Kidney epithelial cell (primary cell): ENCODE measurements around the gene ZYG11A. TPM values are rescaled to one million over a fixed set of nuclear protein-coding genes. Genes with fewer than 3 reads are reported as not detected.
"Not testable (repeated sequence)": the region's sequence is repeated elsewhere in the genome, so short reads cannot be mapped to it uniquely, and the experiment has no call there.

Source experiments
- DNase-seq: peaks from one replicate; pipeline ENCODE4 v3.0.0-alpha.2; 2010; ENCODE audit warnings: low read depth
- H3K27me3 ChIP-seq: 2 replicates; pipeline ENCODE4 v1.6.0; 2011; ENCODE audit warnings: low read length; ENCODE audit not compliant: control insufficient read depth, insufficient read depth
- H3K36me3 ChIP-seq: 2 replicates; pipeline ENCODE4 v1.5.1; 2011; ENCODE audit warnings: low read length; ENCODE audit not compliant: control insufficient read depth, insufficient read depth
- H3K4me3 ChIP-seq: 2 replicates; pipeline ENCODE4 v1.5.1; 2011; ENCODE audit warnings: low read depth, mild to moderate bottlenecking, control low read depth, low read length
- total RNA-seq: library from RNA; depleted of rRNA; stranded (reverse); fragments of >200 nt; gene quantifications from 2 replicates; pipeline ENCODE4 v1.2.3, GENCODE V29; 2015
- TF ChIP-seq, protein P1 (sequence below): IDR thresholded peaks from 2 replicates; pipeline ENCODE4 v1.5.1; 2011; ENCODE audit warnings: mild to moderate bottlenecking, moderate library complexity, low read length, control low read depth, inconsistent platforms; ENCODE audit not compliant: insufficient read depth, poor library complexity, severe bottlenecking

The ZYG11A gene
- total RNA-seq, 1 donor from 2014 or later: 0.50 TPM

DNA sequence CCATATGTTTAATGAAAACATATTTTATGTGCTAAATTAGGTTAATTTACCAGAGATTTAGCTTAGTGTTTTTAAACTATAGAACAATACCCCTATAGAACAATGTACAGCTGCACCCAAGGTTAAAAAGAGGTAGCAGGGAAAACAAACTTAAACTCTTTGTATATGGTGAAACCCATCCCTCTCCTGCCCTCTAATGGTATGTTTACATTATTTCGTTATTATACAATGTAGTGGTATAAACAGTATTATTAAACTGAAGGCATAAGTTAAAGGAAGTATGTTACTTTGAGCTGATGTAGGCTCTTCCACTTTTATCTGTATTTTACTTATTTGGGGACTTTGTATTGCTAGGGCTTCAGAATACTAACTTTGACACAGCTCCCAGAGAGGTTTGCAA lies 16.7 kb upstream of the ZYG11A start:
- H3K4me3 ChIP-seq: no peak overlapping the region
- H3K36me3 ChIP-seq: no peaks in the 10 kb centered on the region
- H3K27me3 ChIP-seq: no peaks in the 10 kb centered on the region
- TF ChIP-seq, protein P1, sequence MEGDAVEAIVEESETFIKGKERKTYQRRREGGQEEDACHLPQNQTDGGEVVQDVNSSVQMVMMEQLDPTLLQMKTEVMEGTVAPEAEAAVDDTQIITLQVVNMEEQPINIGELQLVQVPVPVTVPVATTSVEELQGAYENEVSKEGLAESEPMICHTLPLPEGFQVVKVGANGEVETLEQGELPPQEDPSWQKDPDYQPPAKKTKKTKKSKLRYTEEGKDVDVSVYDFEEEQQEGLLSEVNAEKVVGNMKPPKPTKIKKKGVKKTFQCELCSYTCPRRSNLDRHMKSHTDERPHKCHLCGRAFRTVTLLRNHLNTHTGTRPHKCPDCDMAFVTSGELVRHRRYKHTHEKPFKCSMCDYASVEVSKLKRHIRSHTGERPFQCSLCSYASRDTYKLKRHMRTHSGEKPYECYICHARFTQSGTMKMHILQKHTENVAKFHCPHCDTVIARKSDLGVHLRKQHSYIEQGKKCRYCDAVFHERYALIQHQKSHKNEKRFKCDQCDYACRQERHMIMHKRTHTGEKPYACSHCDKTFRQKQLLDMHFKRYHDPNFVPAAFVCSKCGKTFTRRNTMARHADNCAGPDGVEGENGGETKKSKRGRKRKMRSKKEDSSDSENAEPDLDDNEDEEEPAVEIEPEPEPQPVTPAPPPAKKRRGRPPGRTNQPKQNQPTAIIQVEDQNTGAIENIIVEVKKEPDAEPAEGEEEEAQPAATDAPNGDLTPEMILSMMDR: peak; percentile 11
- no peak for DNase-seq

DNA sequence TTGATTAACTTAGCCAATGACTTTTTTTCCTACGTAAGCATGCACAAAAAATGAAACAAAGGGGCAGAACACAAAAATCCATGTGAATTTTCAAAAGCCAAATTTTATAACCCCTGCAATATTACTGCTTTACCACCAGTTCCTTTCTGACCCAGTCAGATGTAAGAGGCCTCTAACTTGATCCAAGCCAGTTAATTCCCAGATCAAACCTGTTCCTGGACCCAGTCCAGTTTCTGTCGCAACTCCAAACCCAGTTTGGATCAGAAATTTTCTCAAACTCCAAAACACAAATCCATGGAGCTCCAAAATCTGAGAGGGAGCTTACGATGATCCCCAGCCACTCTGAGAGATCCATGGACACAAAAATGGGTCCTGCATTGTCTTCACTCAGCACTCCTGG lies 7.8 kb upstream of the ZYG11A start:
- Histone ChIP-seq H3K36me3 (no peaks in the 10 kb centered on the region), H3K27me3 (no peaks in the 10 kb centered on the region), H3K4me3 (no peak overlapping the region)
- TF ChIP-seq, protein P1: no peak
- DNase-seq: no peak

DNA sequence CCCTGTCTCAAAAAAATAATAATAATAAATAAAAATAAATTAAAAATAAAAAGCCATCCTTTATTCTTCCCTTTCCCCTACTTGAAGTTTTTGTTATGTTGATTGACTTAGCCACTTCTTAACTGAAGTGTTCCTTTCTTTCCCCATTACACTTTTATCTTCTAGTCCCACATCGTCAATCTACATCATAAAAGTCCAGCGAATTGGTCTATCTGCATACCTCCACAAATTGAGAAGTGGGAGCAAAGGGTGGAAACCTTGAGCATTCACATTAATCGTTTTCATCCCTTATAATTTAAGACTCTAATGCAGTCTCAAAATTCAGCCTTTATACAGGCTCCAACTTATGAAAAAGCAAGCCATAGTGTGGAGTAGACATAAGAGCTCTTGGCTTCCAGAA lies 6.5 kb upstream of the ZYG11A start:
- no peaks in the 10 kb centered on the region for H3K27me3 ChIP-seq
- TF ChIP-seq, protein P1: no peak
- DNase-seq: no peak

DNA sequence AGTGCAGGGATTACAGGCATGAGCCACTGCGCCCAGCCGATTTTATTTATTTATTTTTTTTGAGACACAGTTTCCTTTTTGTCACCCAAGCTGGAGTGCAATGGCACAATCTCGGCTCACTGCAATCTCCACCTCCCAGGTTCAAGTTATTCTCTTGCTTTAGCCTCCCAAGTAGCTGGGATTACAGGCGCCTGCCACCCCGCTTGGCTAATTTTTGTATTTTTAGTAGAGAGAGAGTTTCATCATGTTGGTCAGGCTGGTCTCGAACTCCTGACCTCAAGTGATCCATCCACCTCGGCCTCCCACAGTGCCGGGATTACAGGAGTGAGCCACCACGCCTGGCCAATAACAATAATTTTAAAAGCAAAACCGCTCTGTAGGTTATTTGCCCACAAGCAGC lies 3.4 kb upstream of the ZYG11A start:
- H3K4me3 ChIP-seq, DNase-seq, H3K36me3 ChIP-seq: not testable (repeated sequence)

More for the DNA sequence above, 6.5 kb upstream of the ZYG11A start:
- Histone ChIP-seq H3K4me3 (no peak overlapping the region), H3K36me3 (no peaks in the 10 kb centered on the region)

DNA sequence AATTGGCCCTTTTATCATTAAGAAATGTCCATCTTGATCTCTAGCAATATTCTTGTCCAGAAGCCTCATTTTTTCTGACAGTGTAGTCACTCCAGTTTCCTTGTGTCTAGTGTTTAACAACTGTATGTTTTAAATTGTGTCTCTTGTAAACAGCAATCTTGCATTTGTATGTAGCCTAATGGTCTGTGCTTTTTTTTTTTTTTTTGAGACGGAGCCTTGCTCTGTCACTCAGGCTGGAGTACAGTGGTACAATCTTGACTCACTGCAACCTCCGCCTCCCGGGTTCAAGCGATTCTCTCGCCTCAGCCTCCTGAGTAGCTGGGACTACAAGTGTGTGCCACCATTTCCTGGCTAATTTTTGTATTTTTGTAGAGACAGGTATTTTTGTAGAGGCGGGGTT lies 2.6 kb downstream of the ZYG11A start:
- DNase-seq, H3K4me3 ChIP-seq, H3K27me3 ChIP-seq, H3K36me3 ChIP-seq: not testable (repeated sequence)

More for the DNA sequence above, 3.4 kb upstream of the ZYG11A start:
- not testable (repeated sequence) for H3K27me3 ChIP-seq

DNA sequence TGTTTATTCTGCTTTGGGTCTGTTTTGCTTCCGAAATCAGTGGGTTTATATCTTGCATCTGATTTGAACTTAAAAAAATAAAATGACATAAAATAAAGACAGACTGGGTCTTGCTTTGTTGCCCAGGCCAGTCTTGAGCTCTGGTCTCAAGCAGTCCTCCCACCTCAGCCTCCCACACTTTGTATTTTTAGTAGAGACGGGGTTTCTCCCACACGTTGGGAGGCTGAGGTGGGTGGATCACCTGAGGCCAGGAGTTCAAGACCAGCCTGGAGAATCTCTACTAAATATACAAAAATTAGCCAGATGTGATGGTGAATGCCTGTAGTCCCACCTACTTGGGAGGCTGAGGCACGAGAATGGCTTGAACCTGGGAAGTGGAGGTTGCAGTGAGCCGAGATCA lies 5.9 kb downstream of the ZYG11A start:
- Histone ChIP-seq H3K36me3 (no peaks in the 10 kb centered on the region), H3K27me3 (no peaks in the 10 kb centered on the region), H3K4me3 (no peak overlapping the region)
- DNase-seq: no peak
- TF ChIP-seq, protein P1: no peak

DNA sequence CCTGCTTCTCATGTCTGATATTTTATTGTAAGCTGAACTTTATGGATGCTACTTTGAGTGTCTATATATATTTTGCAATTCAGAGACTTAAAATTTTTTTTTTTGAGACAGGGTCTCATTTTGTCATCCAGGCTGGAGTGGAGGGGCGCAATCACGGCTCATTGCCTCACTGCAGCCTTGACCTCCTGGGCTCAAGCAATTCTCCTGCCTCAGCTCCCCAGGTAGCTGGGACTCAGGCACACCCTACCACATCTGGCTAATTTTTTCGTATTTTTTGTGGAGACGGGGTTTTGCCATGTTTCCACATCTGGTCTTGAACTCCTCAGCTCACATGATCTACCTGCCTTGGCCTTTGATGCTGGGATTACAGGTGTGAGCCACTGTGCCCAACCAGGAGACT lies 8.4 kb downstream of the ZYG11A start:
- H3K27me3 ChIP-seq: no peaks in the 10 kb centered on the region
- TF ChIP-seq, protein P1: no peak
- H3K4me3 ChIP-seq: no peak overlapping the region
- no peaks in the 10 kb centered on the region for H3K36me3 ChIP-seq
- no peak for DNase-seq
